ENCODE measurements around the gene PTMA.

PTMA gene

DNA sequence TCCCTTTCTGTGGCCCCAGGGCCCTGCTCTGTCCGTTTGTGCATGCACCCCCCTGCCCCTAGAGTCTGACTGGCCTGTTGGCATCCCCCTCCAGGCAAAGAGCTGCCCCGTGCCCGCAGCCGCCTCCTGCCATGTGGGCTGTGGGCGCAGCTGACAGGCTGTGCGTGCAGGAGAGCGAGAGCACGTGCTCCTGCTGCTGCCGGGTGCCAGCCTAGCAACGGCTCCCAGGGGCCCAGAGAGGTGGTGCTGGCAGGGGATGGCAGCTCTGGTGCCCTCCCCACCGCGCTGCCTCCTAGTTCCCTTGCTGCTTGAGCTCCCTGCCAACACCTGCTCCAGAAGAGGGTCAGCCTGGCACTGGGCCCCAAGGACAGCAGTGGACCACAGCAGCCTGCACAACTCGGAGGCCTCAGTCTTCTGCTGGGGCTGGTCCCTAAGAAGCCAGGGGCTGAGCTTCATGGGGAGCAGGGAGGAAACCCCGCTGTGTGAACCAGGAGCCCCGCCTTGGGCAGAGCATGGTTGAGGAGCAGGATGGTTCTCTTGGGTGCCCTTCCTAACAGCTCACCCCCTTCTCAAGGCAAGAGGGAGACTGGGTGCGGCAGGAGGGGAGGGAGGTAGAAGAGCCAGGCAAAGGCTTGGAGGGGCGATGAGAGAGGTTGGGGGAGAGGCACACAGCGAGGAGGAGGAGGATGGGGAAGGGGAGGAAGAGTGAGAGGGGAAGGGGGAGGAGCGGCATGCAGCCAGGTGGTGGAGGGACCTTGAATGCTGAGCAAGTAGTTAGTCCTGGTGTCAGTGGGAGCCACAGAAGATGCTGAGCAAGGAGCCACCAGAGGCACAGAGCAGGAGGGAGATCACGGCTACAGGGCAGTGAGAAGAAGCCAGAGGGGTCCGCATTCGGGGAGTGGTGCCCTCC lies 23.8 kb upstream of the PTMA start:
- no peak for ATAC-seq
- TF ChIP-seq ESRRG (CRISPR knock-in tag; IDR thresholded peaks at IDR 0.05) (no peak), ARNTL (CRISPR knock-in tag; IDR thresholded peaks at IDR 0.05; ENCODE audit: borderline replicate concordance, low read depth) (no peak), ZC3H10 (CRISPR knock-in tag; IDR thresholded peaks at IDR 0.05) (no peak), OSR1 (CRISPR knock-in tag; IDR thresholded peaks at IDR 0.05) (no peak)
- TF ChIP-seq, protein P1, sequence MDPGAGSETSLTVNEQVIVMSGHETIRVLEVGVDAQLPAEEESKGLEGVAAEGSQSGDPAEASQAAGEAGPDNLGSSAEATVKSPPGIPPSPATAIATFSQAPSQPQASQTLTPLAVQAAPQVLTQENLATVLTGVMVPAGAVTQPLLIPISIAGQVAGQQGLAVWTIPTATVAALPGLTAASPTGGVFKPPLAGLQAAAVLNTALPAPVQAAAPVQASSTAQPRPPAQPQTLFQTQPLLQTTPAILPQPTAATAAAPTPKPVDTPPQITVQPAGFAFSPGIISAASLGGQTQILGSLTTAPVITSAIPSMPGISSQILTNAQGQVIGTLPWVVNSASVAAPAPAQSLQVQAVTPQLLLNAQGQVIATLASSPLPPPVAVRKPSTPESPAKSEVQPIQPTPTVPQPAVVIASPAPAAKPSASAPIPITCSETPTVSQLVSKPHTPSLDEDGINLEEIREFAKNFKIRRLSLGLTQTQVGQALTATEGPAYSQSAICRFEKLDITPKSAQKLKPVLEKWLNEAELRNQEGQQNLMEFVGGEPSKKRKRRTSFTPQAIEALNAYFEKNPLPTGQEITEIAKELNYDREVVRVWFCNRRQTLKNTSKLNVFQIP (CRISPR knock-in tag; IDR thresholded peaks at IDR 0.05; ENCODE audit: borderline replicate concordance, low read depth), result no peak

DNA sequence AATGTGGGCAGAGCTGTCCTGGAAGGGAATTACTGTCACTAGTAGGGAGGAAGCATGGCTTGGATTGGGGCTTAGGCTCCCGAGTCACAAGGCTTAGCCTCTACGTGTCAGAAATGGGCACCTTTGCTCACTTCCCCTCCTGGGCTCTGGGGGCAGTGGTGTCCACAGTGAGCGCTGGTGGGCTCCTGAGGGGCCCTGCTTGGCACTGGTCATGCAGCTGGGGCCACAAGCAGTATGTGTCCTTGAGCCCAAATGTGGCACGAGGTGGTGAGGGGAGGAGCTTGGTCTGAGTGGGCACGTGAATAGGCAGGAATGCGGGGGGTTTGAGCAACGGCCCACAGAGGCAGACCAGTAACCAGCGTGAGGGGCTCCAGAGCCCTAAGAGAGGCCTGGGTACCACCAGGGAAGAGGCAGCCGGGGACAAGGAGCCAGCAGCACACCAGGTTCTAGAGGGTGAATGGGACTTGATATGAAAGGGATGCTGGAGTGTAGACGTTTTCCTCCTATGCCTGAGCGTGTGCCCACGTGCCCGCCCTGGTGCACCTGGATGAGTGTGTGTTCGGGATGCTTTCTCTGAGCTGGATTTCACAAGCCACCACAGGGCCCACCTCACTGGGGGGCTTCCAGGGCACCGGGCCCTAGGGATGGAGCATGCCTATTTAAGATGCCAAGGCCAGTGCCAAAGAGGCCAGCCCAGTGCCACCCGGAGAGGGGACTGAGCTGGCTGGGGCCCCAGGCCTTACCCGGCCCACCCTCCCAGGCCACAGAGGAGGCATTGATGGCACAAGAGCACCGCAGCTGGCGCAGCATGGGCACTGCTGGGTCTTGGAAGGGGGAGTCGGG lies 22.8 kb upstream of the PTMA start:
- no peak for ATAC-seq
- no peak for TF ChIP-seq PPARA (CRISPR knock-in tag; IDR thresholded peaks at IDR 0.05; ENCODE audit: borderline replicate concordance)
- TF ChIP-seq ARNTL (CRISPR knock-in tag; IDR thresholded peaks at IDR 0.05; ENCODE audit: borderline replicate concordance, low read depth), result no peak
- no peak for TF ChIP-seq RARB (CRISPR knock-in tag; IDR thresholded peaks at IDR 0.05)
- TF ChIP-seq OSR1 (CRISPR knock-in tag; IDR thresholded peaks at IDR 0.05), result no peak
- no peak for TF ChIP-seq GLIS3 (CRISPR knock-in tag; IDR thresholded peaks at IDR 0.05)
- TF ChIP-seq BACH2 (CRISPR knock-in tag; IDR thresholded peaks at IDR 0.05; ENCODE audit: borderline replicate concordance), result no peak
- no peak for TF ChIP-seq CSDC2 (CRISPR knock-in tag; IDR thresholded peaks at IDR 0.05)
- TF ChIP-seq ZFP3 (CRISPR knock-in tag; IDR thresholded peaks at IDR 0.05), result no peak
- TF ChIP-seq, protein P2, sequence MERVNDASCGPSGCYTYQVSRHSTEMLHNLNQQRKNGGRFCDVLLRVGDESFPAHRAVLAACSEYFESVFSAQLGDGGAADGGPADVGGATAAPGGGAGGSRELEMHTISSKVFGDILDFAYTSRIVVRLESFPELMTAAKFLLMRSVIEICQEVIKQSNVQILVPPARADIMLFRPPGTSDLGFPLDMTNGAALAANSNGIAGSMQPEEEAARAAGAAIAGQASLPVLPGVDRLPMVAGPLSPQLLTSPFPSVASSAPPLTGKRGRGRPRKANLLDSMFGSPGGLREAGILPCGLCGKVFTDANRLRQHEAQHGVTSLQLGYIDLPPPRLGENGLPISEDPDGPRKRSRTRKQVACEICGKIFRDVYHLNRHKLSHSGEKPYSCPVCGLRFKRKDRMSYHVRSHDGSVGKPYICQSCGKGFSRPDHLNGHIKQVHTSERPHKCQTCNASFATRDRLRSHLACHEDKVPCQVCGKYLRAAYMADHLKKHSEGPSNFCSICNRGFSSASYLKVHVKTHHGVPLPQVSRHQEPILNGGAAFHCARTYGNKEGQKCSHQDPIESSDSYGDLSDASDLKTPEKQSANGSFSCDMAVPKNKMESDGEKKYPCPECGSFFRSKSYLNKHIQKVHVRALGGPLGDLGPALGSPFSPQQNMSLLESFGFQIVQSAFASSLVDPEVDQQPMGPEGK (CRISPR knock-in tag; IDR thresholded peaks at IDR 0.05; ENCODE audit: borderline replicate concordance), result no peak
- no peak for TF ChIP-seq ISL1 (CRISPR knock-in tag; IDR thresholded peaks at IDR 0.05)
- TF ChIP-seq, protein P3, sequence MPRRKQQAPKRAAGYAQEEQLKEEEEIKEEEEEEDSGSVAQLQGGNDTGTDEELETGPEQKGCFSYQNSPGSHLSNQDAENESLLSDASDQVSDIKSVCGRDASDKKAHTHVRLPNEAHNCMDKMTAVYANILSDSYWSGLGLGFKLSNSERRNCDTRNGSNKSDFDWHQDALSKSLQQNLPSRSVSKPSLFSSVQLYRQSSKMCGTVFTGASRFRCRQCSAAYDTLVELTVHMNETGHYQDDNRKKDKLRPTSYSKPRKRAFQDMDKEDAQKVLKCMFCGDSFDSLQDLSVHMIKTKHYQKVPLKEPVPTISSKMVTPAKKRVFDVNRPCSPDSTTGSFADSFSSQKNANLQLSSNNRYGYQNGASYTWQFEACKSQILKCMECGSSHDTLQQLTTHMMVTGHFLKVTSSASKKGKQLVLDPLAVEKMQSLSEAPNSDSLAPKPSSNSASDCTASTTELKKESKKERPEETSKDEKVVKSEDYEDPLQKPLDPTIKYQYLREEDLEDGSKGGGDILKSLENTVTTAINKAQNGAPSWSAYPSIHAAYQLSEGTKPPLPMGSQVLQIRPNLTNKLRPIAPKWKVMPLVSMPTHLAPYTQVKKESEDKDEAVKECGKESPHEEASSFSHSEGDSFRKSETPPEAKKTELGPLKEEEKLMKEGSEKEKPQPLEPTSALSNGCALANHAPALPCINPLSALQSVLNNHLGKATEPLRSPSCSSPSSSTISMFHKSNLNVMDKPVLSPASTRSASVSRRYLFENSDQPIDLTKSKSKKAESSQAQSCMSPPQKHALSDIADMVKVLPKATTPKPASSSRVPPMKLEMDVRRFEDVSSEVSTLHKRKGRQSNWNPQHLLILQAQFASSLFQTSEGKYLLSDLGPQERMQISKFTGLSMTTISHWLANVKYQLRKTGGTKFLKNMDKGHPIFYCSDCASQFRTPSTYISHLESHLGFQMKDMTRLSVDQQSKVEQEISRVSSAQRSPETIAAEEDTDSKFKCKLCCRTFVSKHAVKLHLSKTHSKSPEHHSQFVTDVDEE (CRISPR knock-in tag; IDR thresholded peaks at IDR 0.05), result no peak
- no peak for TF ChIP-seq ZNF8 (CRISPR knock-in tag; IDR thresholded peaks at IDR 0.05)
- TF ChIP-seq ZFP30 (CRISPR knock-in tag; IDR thresholded peaks at IDR 0.05), result no peak
- TF ChIP-seq SNAI2 (CRISPR knock-in tag; IDR thresholded peaks at IDR 0.05), result no peak
- TF ChIP-seq, protein P1 (CRISPR knock-in tag; IDR thresholded peaks at IDR 0.05; ENCODE audit: borderline replicate concordance, low read depth), result no peak
- no peak for TF ChIP-seq ZC3H10 (CRISPR knock-in tag; IDR thresholded peaks at IDR 0.05)
- no peak for TF ChIP-seq ZNF70 (CRISPR knock-in tag; IDR thresholded peaks at IDR 0.05)
- TF ChIP-seq, protein P4, sequence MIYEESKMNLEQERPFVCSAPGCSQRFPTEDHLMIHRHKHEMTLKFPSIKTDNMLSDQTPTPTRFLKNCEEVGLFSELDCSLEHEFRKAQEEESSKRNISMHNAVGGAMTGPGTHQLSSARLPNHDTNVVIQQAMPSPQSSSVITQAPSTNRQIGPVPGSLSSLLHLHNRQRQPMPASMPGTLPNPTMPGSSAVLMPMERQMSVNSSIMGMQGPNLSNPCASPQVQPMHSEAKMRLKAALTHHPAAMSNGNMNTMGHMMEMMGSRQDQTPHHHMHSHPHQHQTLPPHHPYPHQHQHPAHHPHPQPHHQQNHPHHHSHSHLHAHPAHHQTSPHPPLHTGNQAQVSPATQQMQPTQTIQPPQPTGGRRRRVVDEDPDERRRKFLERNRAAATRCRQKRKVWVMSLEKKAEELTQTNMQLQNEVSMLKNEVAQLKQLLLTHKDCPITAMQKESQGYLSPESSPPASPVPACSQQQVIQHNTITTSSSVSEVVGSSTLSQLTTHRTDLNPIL (CRISPR knock-in tag; IDR thresholded peaks at IDR 0.05; ENCODE audit: low read depth), result no peak
